ENCODE data around the gene QSOX1.

GRCh38 chr1:180235502-180236239 lies 81.0 kb downstream of the QSOX1 start:
- TF ChIP-seq EZH2 (IDR thresholded peaks at IDR 0.05) (peak; percentile 74), FOXP2 (optimal IDR thresholded peaks at IDR 0.05; ENCODE audit: control extremely low read depth, extremely low read length, insufficient read depth) (no peak)

Data from SK-N-MC (cell line).